ENCODE data around the gene MYO1D.

DNA sequence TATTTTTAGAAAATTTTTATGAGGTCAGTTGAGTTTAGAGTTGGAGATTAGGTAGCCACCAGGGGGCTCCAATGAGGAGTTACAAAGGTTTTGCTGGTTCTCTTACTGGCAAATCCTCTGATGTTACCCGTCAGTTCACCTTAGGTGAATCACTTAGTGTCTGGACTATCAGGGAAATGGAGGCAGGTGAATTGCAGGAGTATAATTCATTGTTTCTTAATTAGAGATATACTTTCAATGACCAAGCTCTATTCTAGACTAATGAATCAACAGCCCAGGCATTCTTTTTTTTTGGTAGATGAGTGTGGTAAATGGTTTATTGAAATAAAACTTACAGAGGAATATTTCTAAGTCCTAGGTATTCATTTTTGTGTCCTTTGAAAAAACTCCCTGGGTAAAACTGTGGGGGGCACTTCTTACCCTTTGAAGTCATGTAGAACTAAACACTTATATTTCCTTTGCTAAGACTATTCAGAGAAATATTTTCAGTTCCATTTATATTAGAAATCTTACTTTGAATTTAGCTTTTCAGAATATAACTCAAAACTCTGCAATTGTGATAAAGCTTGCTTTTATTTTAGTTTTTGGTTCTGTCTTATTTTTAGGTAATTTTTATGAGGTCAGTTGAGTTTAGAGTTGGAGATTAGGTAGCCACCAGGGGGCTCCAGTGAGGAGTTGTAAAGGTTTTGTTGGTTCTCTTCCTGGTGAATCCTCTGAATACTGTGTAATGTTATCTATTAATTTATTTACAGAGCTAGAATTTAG, 414.9 kb downstream of the MYO1D start:
- TF ChIP-seq, protein P1, sequence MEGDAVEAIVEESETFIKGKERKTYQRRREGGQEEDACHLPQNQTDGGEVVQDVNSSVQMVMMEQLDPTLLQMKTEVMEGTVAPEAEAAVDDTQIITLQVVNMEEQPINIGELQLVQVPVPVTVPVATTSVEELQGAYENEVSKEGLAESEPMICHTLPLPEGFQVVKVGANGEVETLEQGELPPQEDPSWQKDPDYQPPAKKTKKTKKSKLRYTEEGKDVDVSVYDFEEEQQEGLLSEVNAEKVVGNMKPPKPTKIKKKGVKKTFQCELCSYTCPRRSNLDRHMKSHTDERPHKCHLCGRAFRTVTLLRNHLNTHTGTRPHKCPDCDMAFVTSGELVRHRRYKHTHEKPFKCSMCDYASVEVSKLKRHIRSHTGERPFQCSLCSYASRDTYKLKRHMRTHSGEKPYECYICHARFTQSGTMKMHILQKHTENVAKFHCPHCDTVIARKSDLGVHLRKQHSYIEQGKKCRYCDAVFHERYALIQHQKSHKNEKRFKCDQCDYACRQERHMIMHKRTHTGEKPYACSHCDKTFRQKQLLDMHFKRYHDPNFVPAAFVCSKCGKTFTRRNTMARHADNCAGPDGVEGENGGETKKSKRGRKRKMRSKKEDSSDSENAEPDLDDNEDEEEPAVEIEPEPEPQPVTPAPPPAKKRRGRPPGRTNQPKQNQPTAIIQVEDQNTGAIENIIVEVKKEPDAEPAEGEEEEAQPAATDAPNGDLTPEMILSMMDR (IDR thresholded peaks at IDR 0.05), result peak in 3 of 4 experiments; percentile 8 to 42 (median 15)
- TF ChIP-seq EP300 (IDR thresholded peaks at IDR 0.05), result no peak
